Anterior cingulate cortex (tissue), 58 donors: Measurements from ENCODE around the gene ASTN2.

Experiments
- DNase-seq, 58 donors: peaks; one replicate each; lab custom pipeline; 2025; lab: John Stamatoyannopoulos, UW

Gene ASTN2

GRCh38 chr9:116806075-116806474 lies 608.8 kb downstream of the ASTN2 start:
- no peak for DNase-seq

- peak in 27 of 58 donors; percentile 2 to 65 (median 14) for DNase-seq
Observed at GRCh38 chr9:116800885-116801284, 614.0 kb downstream of the ASTN2 start.

- no peak for DNase-seq
Observed at GRCh38 chr9:116800074-116800473, 614.8 kb downstream of the ASTN2 start.

- no peak for DNase-seq
Observed at GRCh38 chr9:116798521-116798920, 616.3 kb downstream of the ASTN2 start.

GRCh38 chr9:116797276-116797675 lies 617.6 kb downstream of the ASTN2 start:
- no peak for DNase-seq

GRCh38 chr9:116796669-116797068 lies 618.2 kb downstream of the ASTN2 start:
- no peak for DNase-seq

- no peak for DNase-seq
Observed at GRCh38 chr9:116795821-116796220, 619.0 kb downstream of the ASTN2 start.

- no peak for DNase-seq
Observed at GRCh38 chr9:116792271-116792670, 622.6 kb downstream of the ASTN2 start.

- no peak for DNase-seq
Observed at GRCh38 chr9:116791326-116791725, 623.5 kb downstream of the ASTN2 start.

- DNase-seq, result no peak
Observed at GRCh38 chr9:116789081-116789480, 625.8 kb downstream of the ASTN2 start.

GRCh38 chr9:116786737-116787136 lies 628.1 kb downstream of the ASTN2 start:
- no peak for DNase-seq

GRCh38 chr9:116777116-116777515 lies 637.7 kb downstream of the ASTN2 start:
- DNase-seq, result no peak

GRCh38 chr9:116774421-116775180 lies 640.3 kb downstream of the ASTN2 start:
- DNase-seq, result no peak

- DNase-seq, result peak in 1 of 58 donors; percentile 7
Observed at GRCh38 chr9:116767219-116767618, 647.6 kb downstream of the ASTN2 start.

GRCh38 chr9:116765011-116765410 lies 649.8 kb downstream of the ASTN2 start:
- no peak for DNase-seq

GRCh38 chr9:116763770-116764169 lies 651.1 kb downstream of the ASTN2 start:
- no peak for DNase-seq

GRCh38 chr9:116760636-116761035 lies 654.2 kb downstream of the ASTN2 start:
- peak in 1 of 58 donors; percentile 10 for DNase-seq

GRCh38 chr9:116757030-116757429 lies 657.8 kb downstream of the ASTN2 start:
- DNase-seq, result no peak

GRCh38 chr9:116753389-116753788 lies 661.5 kb downstream of the ASTN2 start:
- no peak for DNase-seq

GRCh38 chr9:116750510-116750909 lies 664.3 kb downstream of the ASTN2 start:
- no peak for DNase-seq

GRCh38 chr9:116749772-116750171 lies 665.1 kb downstream of the ASTN2 start:
- no peak for DNase-seq

GRCh38 chr9:116749176-116749575 lies 665.7 kb downstream of the ASTN2 start:
- DNase-seq, result no peak

- DNase-seq, result no peak
Observed at GRCh38 chr9:116741742-116742141, 673.1 kb downstream of the ASTN2 start.
